OCI-LY1 (cell line): Measurements from ENCODE around the gene SLC2A9.
A peak's percentile ranks its signal among the peaks of the same experiment; 100 is the strongest.

ENCODE experiments used
- EZH2 ChIP-seq: fragments of 200-600 bp; sonication (generic), shearing (Covaris generic); IDR thresholded peaks from 2 replicates; pipeline ENCODE4 v1.8.0; 2017; ENCODE audit warnings: borderline replicate concordance, mixed run types, mild to moderate bottlenecking, antibody characterized with exemption, low read length, moderate library complexity, mixed read lengths
- TF ChIP-seq, protein P1 (sequence below): fragments of 200-600 bp; sonication (generic), shearing (Covaris generic); IDR thresholded peaks from 2 replicates; pipeline ENCODE4 v1.5.1; 2017; ENCODE audit warnings: mild to moderate bottlenecking, antibody characterized with exemption, low read length, moderate library complexity, mixed read lengths

DNA sequence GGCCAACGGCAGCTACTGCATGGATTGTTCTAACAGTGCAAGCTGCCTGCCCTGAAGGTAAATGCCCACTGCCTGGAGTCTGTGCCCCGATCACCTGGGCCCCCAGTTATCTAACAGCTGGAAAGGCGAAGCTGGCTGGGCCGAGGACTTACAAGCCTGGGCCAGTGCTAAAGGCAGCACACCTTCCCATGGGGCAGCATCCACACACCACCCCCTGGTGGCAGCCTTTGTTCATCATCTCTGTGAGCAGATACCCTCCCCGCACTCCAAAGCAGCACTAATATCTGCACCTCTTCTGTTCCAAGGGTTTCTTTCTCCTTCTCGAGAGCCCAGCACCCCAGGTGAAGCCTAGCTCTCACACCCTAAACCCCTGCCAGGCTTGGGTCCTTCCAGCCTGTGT lies 7.6 kb downstream of the SLC2A9 start:
- TF ChIP-seq, protein P1, sequence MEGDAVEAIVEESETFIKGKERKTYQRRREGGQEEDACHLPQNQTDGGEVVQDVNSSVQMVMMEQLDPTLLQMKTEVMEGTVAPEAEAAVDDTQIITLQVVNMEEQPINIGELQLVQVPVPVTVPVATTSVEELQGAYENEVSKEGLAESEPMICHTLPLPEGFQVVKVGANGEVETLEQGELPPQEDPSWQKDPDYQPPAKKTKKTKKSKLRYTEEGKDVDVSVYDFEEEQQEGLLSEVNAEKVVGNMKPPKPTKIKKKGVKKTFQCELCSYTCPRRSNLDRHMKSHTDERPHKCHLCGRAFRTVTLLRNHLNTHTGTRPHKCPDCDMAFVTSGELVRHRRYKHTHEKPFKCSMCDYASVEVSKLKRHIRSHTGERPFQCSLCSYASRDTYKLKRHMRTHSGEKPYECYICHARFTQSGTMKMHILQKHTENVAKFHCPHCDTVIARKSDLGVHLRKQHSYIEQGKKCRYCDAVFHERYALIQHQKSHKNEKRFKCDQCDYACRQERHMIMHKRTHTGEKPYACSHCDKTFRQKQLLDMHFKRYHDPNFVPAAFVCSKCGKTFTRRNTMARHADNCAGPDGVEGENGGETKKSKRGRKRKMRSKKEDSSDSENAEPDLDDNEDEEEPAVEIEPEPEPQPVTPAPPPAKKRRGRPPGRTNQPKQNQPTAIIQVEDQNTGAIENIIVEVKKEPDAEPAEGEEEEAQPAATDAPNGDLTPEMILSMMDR = peak; percentile 52
- no peak for TF ChIP-seq EZH2
